ENCODE measurements around the gene MARCHF3. TPM values are rescaled to one million over a fixed set of nuclear protein-coding genes. Genes with fewer than 3 reads are reported as not detected.

MARCHF3 gene
- total and polyA plus RNA-seq, 2 donors (not counting 1 experiment from before 2014, with no cell fraction given), result 8.6 to 11.6 TPM

GRCh38 chr5:126848253-126848652 lies 182.1 kb downstream of the MARCHF3 start:
- DNase-seq (ENCODE audit: low read depth in 2 of 2), result no peak

GRCh38 chr5:126847826-126848251 lies 182.5 kb downstream of the MARCHF3 start:
- Histone ChIP-seq H2AFZ (ENCODE audit: low read length) (no peak overlapping the region), H4K20me1 (ENCODE audit: control insufficient read depth, extremely low read depth, insufficient read depth, low read length) (no peaks in the 10 kb centered on the region), H3K9ac (ENCODE audit: insufficient read depth, low read length) (no peak overlapping the region), H3K4me1 (ENCODE audit: control insufficient read depth, extremely low read depth, insufficient read depth, low read length) (peaks cover 4% of the 10 kb centered on the region), H3K4me3 (replicated peaks in 1 of 4; ENCODE audit: control extremely low read depth in 1 of 4, insufficient read depth in 1 of 4, low read depth in 3 of 4, low read length in 4 of 4) (no peak overlapping the region), H3K4me2 (ENCODE audit: extremely low read depth, insufficient read depth, low read length) (no peak overlapping the region), H3K27me3 (ENCODE audit: control insufficient read depth, insufficient read depth, low read length) (no peaks in the 10 kb centered on the region), H3K27ac (ENCODE audit: insufficient read depth, low read length) (no peak overlapping the region), H3K79me2 (ENCODE audit: control insufficient read depth, insufficient read depth, low read length) (no peaks in the 10 kb centered on the region), H3K36me3 (ENCODE audit: control insufficient read depth, insufficient read depth, low read length) (no peaks in the 10 kb centered on the region), H3K9me3 (ENCODE audit: control insufficient read depth, insufficient read depth, low read depth, low read length) (no peaks in the 10 kb centered on the region)
- TF ChIP-seq CTCF (conservative IDR thresholded peaks at IDR 0.05 in 1 of 2, IDR thresholded peaks at IDR 0.05 in 1 of 2; ENCODE audit: low read depth in 1 of 2, low read length in 2 of 2), result no peak
- no peak for TF ChIP-seq EZH2 (IDR thresholded peaks at IDR 0.05; ENCODE audit: low read length, missing control alignments)
- DNase-seq (ENCODE audit: low read depth in 2 of 2), result no peak

More at GRCh38 chr5:126848253-126848652, 182.1 kb downstream of the MARCHF3 start:
- peaks cover 5% of the 10 kb centered on the region for H3K4me1 ChIP-seq (ENCODE audit: control insufficient read depth, extremely low read depth, insufficient read depth, low read length)
- no peaks in the 10 kb centered on the region for H3K79me2 ChIP-seq (ENCODE audit: control insufficient read depth, insufficient read depth, low read length)
- H4K20me1 ChIP-seq (ENCODE audit: control insufficient read depth, extremely low read depth, insufficient read depth, low read length), result no peaks in the 10 kb centered on the region
- no peak overlapping the region for H3K9ac ChIP-seq (ENCODE audit: insufficient read depth, low read length)
- H3K4me3 ChIP-seq (replicated peaks in 1 of 4; ENCODE audit: control extremely low read depth in 1 of 4, insufficient read depth in 1 of 4, low read depth in 3 of 4, low read length in 4 of 4), result no peak overlapping the region
- no peaks in the 10 kb centered on the region for H3K27me3 ChIP-seq (ENCODE audit: control insufficient read depth, insufficient read depth, low read length)
- H3K36me3 ChIP-seq (ENCODE audit: control insufficient read depth, insufficient read depth, low read length), result no peaks in the 10 kb centered on the region
- no peak overlapping the region for H3K27ac ChIP-seq (ENCODE audit: insufficient read depth, low read length)
- no peak overlapping the region for H3K4me2 ChIP-seq (ENCODE audit: extremely low read depth, insufficient read depth, low read length)
- H3K9me3 ChIP-seq (ENCODE audit: control insufficient read depth, insufficient read depth, low read depth, low read length), result no peaks in the 10 kb centered on the region
- no peak for TF ChIP-seq EZH2 (IDR thresholded peaks at IDR 0.05; ENCODE audit: low read length, missing control alignments)
- TF ChIP-seq CTCF (conservative IDR thresholded peaks at IDR 0.05 in 1 of 2, IDR thresholded peaks at IDR 0.05 in 1 of 2; ENCODE audit: low read depth in 1 of 2, low read length in 2 of 2), result no peak
- no peak overlapping the region for H2AFZ ChIP-seq (ENCODE audit: low read length)

- no peak overlapping the region for H3K4me3 ChIP-seq (replicated peaks in 1 of 4; ENCODE audit: control extremely low read depth in 1 of 4, insufficient read depth in 1 of 4, low read depth in 3 of 4, low read length in 4 of 4)
- H3K9ac ChIP-seq (ENCODE audit: insufficient read depth, low read length), result no peak overlapping the region
- H3K4me2 ChIP-seq (ENCODE audit: extremely low read depth, insufficient read depth, low read length), result no peak overlapping the region
- H3K79me2 ChIP-seq (ENCODE audit: control insufficient read depth, insufficient read depth, low read length), result no peaks in the 10 kb centered on the region
- no peak overlapping the region for H3K27ac ChIP-seq (ENCODE audit: insufficient read depth, low read length)
- H3K4me1 ChIP-seq (ENCODE audit: control insufficient read depth, extremely low read depth, insufficient read depth, low read length), result peaks cover 3% of the 10 kb centered on the region
- DNase-seq (ENCODE audit: low read depth in 2 of 2), result no peak
- no peak overlapping the region for H2AFZ ChIP-seq (ENCODE audit: low read length)
- no peaks in the 10 kb centered on the region for H4K20me1 ChIP-seq (ENCODE audit: control insufficient read depth, extremely low read depth, insufficient read depth, low read length)
- H3K27me3 ChIP-seq (ENCODE audit: control insufficient read depth, insufficient read depth, low read length), result no peaks in the 10 kb centered on the region
- H3K36me3 ChIP-seq (ENCODE audit: control insufficient read depth, insufficient read depth, low read length), result no peaks in the 10 kb centered on the region
- TF ChIP-seq EZH2 (IDR thresholded peaks at IDR 0.05; ENCODE audit: low read length, missing control alignments) (no peak), CTCF (conservative IDR thresholded peaks at IDR 0.05 in 1 of 2, IDR thresholded peaks at IDR 0.05 in 1 of 2; ENCODE audit: low read depth in 1 of 2, low read length in 2 of 2) (no peak)
- H3K9me3 ChIP-seq (ENCODE audit: control insufficient read depth, insufficient read depth, low read depth, low read length), result no peaks in the 10 kb centered on the region
These were observed 182.9 kb downstream of the MARCHF3 start for GRCh38 chr5:126847456-126847820.

Data from fibroblast of lung (primary cell).